IMR-90 (cell line): Measurements from ENCODE around the gene SEL1L. TPM values are rescaled to one million over a fixed set of nuclear protein-coding genes. Genes with fewer than 3 reads are reported as not detected.
"Not testable (repeated sequence)": the region's sequence is repeated elsewhere in the genome, so short reads cannot be mapped to it uniquely, and the experiment has no call there.

ENCODE experiments used
- ATAC-seq: fragments of 200-7000 bp; cut with Tn5 transposase; 2 replicates; pipeline ENCODE4 v1.9.1; 2020; ENCODE audit warnings: low read depth, mild to moderate bottlenecking, moderate library complexity
- BruUV-seq: library from RNA; stranded (reverse); fragments of 400-500 nt; replicated peaks from 2 replicates; lab custom pipeline; 2021; lab: Mats Ljungman, UMichigan
- CTCF ChIA-PET: fragments of 300-600 bp; formaldehyde crosslinking; extraction: SDS; loops from one replicate; lab custom pipeline; 2021; ENCODE audit warnings: antibody characterized with exemption; lab: Yijun Ruan, JAX
- POLR2A ChIA-PET: fragments of 300-600 bp; sonication (Branson Sonifier 250); formaldehyde crosslinking; loops from one replicate; lab custom pipeline; 2022; ENCODE audit warnings: antibody characterized with exemption; ENCODE audit not compliant: unreplicated experiment; lab: Charles Lee
- DNase-seq: peaks from one replicate; pipeline ENCODE4 v3.0.0; 2013
- H2AFZ ChIP-seq: replicated peaks from 2 replicates; pipeline ENCODE3; 2013; ENCODE audit warnings: low read length, mild to moderate bottlenecking; ENCODE audit not compliant: poor library complexity
- H2AK5ac ChIP-seq: 2 replicates; pipeline ENCODE4 v1.6.1; 2013; ENCODE audit warnings: low read depth, low read length, inconsistent platforms
- H2AK9ac ChIP-seq: replicated peaks from 2 replicates; pipeline ENCODE3; 2013; ENCODE audit warnings: mild to moderate bottlenecking, low read depth, low read length, moderate library complexity; ENCODE audit not compliant: poor library complexity
- H2BK120ac ChIP-seq: 2 replicates; pipeline ENCODE4 v1.6.1; 2013; ENCODE audit warnings: low read depth, low read length, inconsistent platforms
- H2BK15ac ChIP-seq: 3 replicates; pipeline ENCODE4 v1.6.1; 2013; ENCODE audit warnings: low read depth, low read length, inconsistent platforms
- H2BK20ac ChIP-seq: 2 replicates; pipeline ENCODE4 v1.6.1; 2013; ENCODE audit warnings: low read depth, mild to moderate bottlenecking, inconsistent platforms, low read length, moderate library complexity
- H2BK5ac ChIP-seq: 2 replicates; pipeline ENCODE4 v1.6.1; 2013; ENCODE audit warnings: mild to moderate bottlenecking, low read depth, low read length, inconsistent platforms; ENCODE audit not compliant: poor library complexity, severe bottlenecking
- H3K14ac ChIP-seq: replicated peaks from 2 replicates; pipeline ENCODE4 v1.6.1; 2013; ENCODE audit warnings: low read depth, low read length, inconsistent platforms
- H3K18ac ChIP-seq: 2 replicates; pipeline ENCODE4 v1.6.1; 2013; ENCODE audit warnings: low read depth, low read length, control low read depth
- H3K23ac ChIP-seq: 2 replicates; pipeline ENCODE4 v1.6.1; 2013; ENCODE audit warnings: low read depth, low read length, inconsistent platforms
- H3K27ac ChIP-seq: 2 replicates; pipeline ENCODE4 v1.5.1; 2013; ENCODE audit warnings: mild to moderate bottlenecking, control low read depth, low read length; ENCODE audit not compliant: insufficient read depth
- H3K27me3 ChIP-seq: 2 replicates; pipeline ENCODE4 v1.6.1; 2013; ENCODE audit warnings: low read length; ENCODE audit not compliant: control insufficient read depth, insufficient read depth
- H3K36me3 ChIP-seq: 2 replicates; pipeline ENCODE4 v1.6.1; 2013; ENCODE audit warnings: low read length, mixed read lengths; ENCODE audit not compliant: control insufficient read depth, insufficient read depth
- H3K4ac ChIP-seq: 2 replicates; pipeline ENCODE4 v1.6.1; 2013; ENCODE audit warnings: low read depth, low read length, inconsistent platforms
- H3K4me1 ChIP-seq: 2 replicates; pipeline ENCODE4 v1.6.1; 2013; ENCODE audit warnings: low read length, mixed read lengths; ENCODE audit not compliant: control insufficient read depth, insufficient read depth
- H3K4me2 ChIP-seq: 2 replicates; pipeline ENCODE4 v1.6.1; 2013; ENCODE audit warnings: low read depth, mild to moderate bottlenecking, control low read depth, low read length, moderate library complexity
- H3K4me3 ChIP-seq: 2 replicates; pipeline ENCODE4 v1.5.1; 2013; ENCODE audit warnings: low read depth, mild to moderate bottlenecking, control low read depth, low read length, moderate library complexity; ENCODE audit not compliant: insufficient read depth
- H3K56ac ChIP-seq: 2 replicates; pipeline ENCODE4 v1.6.1; 2013; ENCODE audit warnings: low read length, inconsistent platforms; ENCODE audit not compliant: insufficient read depth; ENCODE audit errors: extremely low read depth
- H3K79me1 ChIP-seq, 2 experiments: 2 replicates each; pipeline ENCODE4 v1.6.1; 2013; ENCODE audit warnings: low read length in 2 of 2, inconsistent platforms in 1 of 2, low read depth in 1 of 2
- H3K9ac ChIP-seq: 2 replicates; pipeline ENCODE4 v1.6.1; 2013; ENCODE audit warnings: low read depth, low read length, control low read depth
- H3K9me1 ChIP-seq: 2 replicates; pipeline ENCODE4 v1.6.1; 2013; ENCODE audit warnings: low read length, inconsistent platforms; ENCODE audit not compliant: insufficient read depth
- H3K9me3 ChIP-seq: 2 replicates; pipeline ENCODE4 v1.6.1; 2013; ENCODE audit warnings: low read length; ENCODE audit not compliant: control insufficient read depth, insufficient read depth
- H4K20me1 ChIP-seq: 2 replicates; pipeline ENCODE4 v1.6.1; 2013; ENCODE audit warnings: low read length, inconsistent platforms; ENCODE audit not compliant: insufficient read depth
- H4K5ac ChIP-seq: 2 replicates; pipeline ENCODE4 v1.6.1; 2013; ENCODE audit warnings: mild to moderate bottlenecking, low read depth, low read length, control low read depth
- H4K8ac ChIP-seq, 2 experiments: 2 replicates each; pipeline ENCODE4 v1.6.1; 2013; ENCODE audit warnings: low read depth in 2 of 2, low read length in 2 of 2, control low read depth in 1 of 2, inconsistent platforms in 1 of 2
- H4K91ac ChIP-seq: 2 replicates; pipeline ENCODE4 v1.6.1; 2013; ENCODE audit warnings: low read depth, low read length, inconsistent platforms; ENCODE audit not compliant: insufficient read depth
- ELK1 ChIP-seq: fragments of 150-350 bp; IDR thresholded peaks from 2 replicates; pipeline ENCODE4 v1.6.1; 2016; ENCODE audit warnings: low read depth, mild to moderate bottlenecking, low read length, moderate library complexity, borderline replicate concordance
- MAFK ChIP-seq: IDR thresholded peaks from 2 replicates; pipeline ENCODE4 v1.6.1; 2012; ENCODE audit warnings: low read depth, low read length, improper control_type of control experiment
- NFE2L2 ChIP-seq: fragments of 150-350 bp; IDR thresholded peaks from 2 replicates; pipeline ENCODE4 v1.6.1; 2016; ENCODE audit warnings: low read depth, mild to moderate bottlenecking, low read length
- RFX5 ChIP-seq: IDR thresholded peaks from 2 replicates; pipeline ENCODE4 v1.8.0; 2012; ENCODE audit warnings: low read depth, mild to moderate bottlenecking, low read length, moderate library complexity
- WGBS, 2 experiments: methylation state at CpG; one replicate each; pipeline versions ENCODE4 v1.1.5 to v1.1.7; 2013; ENCODE audit warnings: missing lambda C conversion rate in 2 of 2; ENCODE audit not compliant: insufficient read length in 1 of 2; ENCODE audit errors: extremely low coverage in 2 of 2; 5-methylcytosine and 5-hydroxymethylcytosine counted together
- dilution Hi-C: fragments of 300-500 bp; cut with HindIII; formaldehyde crosslinking; loops from one replicate; pipeline ENCODE4 v1.14.3; 2018; ENCODE audit warnings: low sequenced_read_pairs; ENCODE audit not compliant: unreplicated experiment
- in situ Hi-C: fragments of 300-500 bp; cut with MboI; formaldehyde crosslinking; loops from 3 replicates; pipeline ENCODE4 v1.14.3; 2019; ENCODE audit warnings: low sequenced_read_pairs, inconsistent platforms, mixed read lengths
- intact Hi-C: fragments of 100-400 bp; cut with micrococcal nuclease; formaldehyde crosslinking; loops from 2 replicates; pipeline ENCODE4 v1.10.0; 2022
- polyA plus RNA-seq, 3 experiments: library from polyadenylated mRNA; depleted of rRNA; stranded (reverse); fragments of >200 nt; gene quantifications; 2 replicates each; pipeline ENCODE4 v1.2.3, GENCODE V29; 2012; ENCODE audit warnings: low replicate concordance in 1 of 3
- total RNA-seq: library from RNA; depleted of rRNA; stranded (reverse); fragments of >200 nt; gene quantifications from 2 replicates; pipeline ENCODE4 v1.2.3, GENCODE V29; 2012

The SEL1L gene
- total and polyA plus RNA-seq, 2 of the 4 experiments (the other 2 are of a cell fraction), result 21.0 to 62.4 TPM

GRCh38 chr14:81471062-81471461 lies 62.6 kb downstream of the SEL1L start:
- no peak overlapping the region for H2BK15ac ChIP-seq
- CTCF ChIA-PET, result no interaction called here
- dilution Hi-C loops, result no loop called here

GRCh38 chr14:81470557-81470826 lies 63.2 kb downstream of the SEL1L start:
- H3K4me3 ChIP-seq, H3K4ac ChIP-seq, H3K14ac ChIP-seq, H2AK9ac ChIP-seq, H3K9me1 ChIP-seq, BruUV-seq, intact Hi-C loops, H3K79me1 ChIP-seq, H4K5ac ChIP-seq, H3K18ac ChIP-seq, H4K20me1 ChIP-seq, H2AFZ ChIP-seq, H3K9me3 ChIP-seq, H3K36me3 ChIP-seq, H3K56ac ChIP-seq, H3K27ac ChIP-seq, H2BK20ac ChIP-seq, in situ Hi-C loops, H2BK15ac ChIP-seq, ATAC-seq, H3K9ac ChIP-seq, H3K4me2 ChIP-seq, H3K27me3 ChIP-seq, dilution Hi-C loops, CTCF ChIA-PET, DNase-seq, H2BK5ac ChIP-seq, H4K91ac ChIP-seq, H3K4me1 ChIP-seq, POLR2A ChIA-PET, H2BK120ac ChIP-seq, H2AK5ac ChIP-seq, H3K23ac ChIP-seq, H4K8ac ChIP-seq: not testable (repeated sequence)
- no CpG with 5 or more reads among the region's 5 CpGs for WGBS, 2 experiments

More at GRCh38 chr14:81471062-81471461, 62.6 kb downstream of the SEL1L start:
- no peak overlapping the region for H3K14ac ChIP-seq
- intact Hi-C loops, result no loop called here
- H3K4ac ChIP-seq, result no peak overlapping the region
- TF ChIP-seq ELK1 (no peak), MAFK (no peak), RFX5 (no peak), NFE2L2 (no peak)
- ATAC-seq, result no peak
- no peaks in the 10 kb centered on the region for H3K79me1 ChIP-seq
- no peak overlapping the region for H4K91ac ChIP-seq
- no peak overlapping the region for H3K4me3 ChIP-seq
- H3K56ac ChIP-seq, result no peak overlapping the region
- peaks cover 4% of the 10 kb centered on the region; the same call in 1 of the 2 replicates for H3K4me1 ChIP-seq
- H2BK120ac ChIP-seq, result no peak overlapping the region
- no peak overlapping the region for H3K18ac ChIP-seq
- H2AK9ac ChIP-seq, result no peak overlapping the region
- no peaks in the 10 kb centered on the region for H3K9me3 ChIP-seq
- H4K20me1 ChIP-seq, result no peaks in the 10 kb centered on the region
- POLR2A ChIA-PET, result no interaction called here
- H4K5ac ChIP-seq, result no peak overlapping the region
- peaks cover 7% of the 10 kb centered on the region for H3K36me3 ChIP-seq
- no peak overlapping the region for H2AFZ ChIP-seq
- WGBS, 2 experiments, result no CpG with 5 or more reads among the region's 7 CpGs
- H4K8ac ChIP-seq, result no peak overlapping the region
- H3K9ac ChIP-seq, result no peak overlapping the region
- H3K27ac ChIP-seq, result no peak overlapping the region
- H3K23ac ChIP-seq, result no peak overlapping the region
- BruUV-seq, result no TSS peak
- H2AK5ac ChIP-seq, result no peak overlapping the region
- H2BK5ac ChIP-seq, result no peak overlapping the region
- H2BK20ac ChIP-seq, result no peak overlapping the region
- H3K27me3 ChIP-seq, result no peaks in the 10 kb centered on the region
- peaks cover 4% of the 10 kb centered on the region; the same call in 1 of the 2 replicates for H3K9me1 ChIP-seq
- no peak overlapping the region for H3K4me2 ChIP-seq
- in situ Hi-C loops, result no loop called here
- no peak for DNase-seq
